Measurements from ENCODE around the gene ROCK2. TPM values are rescaled to one million over a fixed set of nuclear protein-coding genes. Genes with fewer than 3 reads are reported as not detected.
A peak's percentile ranks its signal among the peaks of the same experiment; 100 is the strongest.

Gene ROCK2
- total RNA-seq, 3 donors from 2014 or later = 67.7 to 77.8 (median 71.0) TPM

DNA sequence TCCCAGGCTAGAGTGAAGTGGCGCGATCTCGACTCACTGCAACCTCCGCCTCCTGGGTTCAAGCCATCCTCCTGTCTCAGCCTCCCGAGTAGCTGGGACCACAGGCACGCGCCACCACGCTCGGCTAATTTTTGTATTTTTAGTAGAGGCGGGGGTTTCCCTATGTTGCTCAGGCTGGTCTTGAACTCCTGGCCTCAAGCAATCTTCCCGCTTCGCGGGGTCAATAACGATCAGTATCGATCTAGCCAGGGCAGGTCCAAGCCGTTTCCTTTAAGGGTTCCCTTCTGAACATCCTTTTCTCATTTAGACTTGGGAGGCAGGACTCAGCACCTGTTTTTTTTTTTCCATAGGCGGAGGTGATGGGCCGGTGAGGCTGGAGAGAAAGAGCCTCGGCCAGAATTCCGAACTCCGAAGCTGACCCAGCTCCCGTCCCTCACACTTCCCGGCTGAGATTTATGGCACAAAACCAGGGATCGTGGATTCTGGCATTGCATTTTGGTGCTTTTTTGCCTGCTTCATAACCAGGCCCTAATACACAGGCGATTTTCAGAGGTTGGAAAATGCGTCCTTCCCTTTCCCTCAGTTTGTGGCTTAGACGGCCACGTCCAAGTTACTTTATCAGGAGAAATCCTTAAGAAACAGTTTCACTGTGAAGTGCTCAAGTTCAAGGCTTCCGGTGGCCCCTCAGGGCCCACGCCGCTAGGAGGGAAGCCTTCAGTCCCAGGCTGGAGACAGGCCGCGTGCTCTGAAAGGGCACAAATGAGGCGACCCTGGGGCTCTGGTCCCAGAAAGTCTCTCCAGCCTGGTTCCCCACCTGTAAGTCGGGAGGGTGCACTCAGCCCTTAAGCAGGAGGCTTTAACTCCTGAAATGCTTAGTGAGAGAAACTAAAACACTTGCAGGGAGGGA is 190.2 kb downstream of the ROCK2 start:
- intact Hi-C loops (cut with DNase I, micrococcal nuclease) = no loop called here
- Histone ChIP-seq H3K4me1 (ENCODE audit: low read depth) (peaks cover 9% of the 10 kb centered on the region), H3K9me3 (no peaks in the 10 kb centered on the region), H3K36me3 (ENCODE audit: low read depth) (no peaks in the 10 kb centered on the region), H3K4me3 (no peak overlapping the region)
- peak; percentile 4 for ATAC-seq
- DNase-seq = no peak
- TF ChIP-seq, protein P1, sequence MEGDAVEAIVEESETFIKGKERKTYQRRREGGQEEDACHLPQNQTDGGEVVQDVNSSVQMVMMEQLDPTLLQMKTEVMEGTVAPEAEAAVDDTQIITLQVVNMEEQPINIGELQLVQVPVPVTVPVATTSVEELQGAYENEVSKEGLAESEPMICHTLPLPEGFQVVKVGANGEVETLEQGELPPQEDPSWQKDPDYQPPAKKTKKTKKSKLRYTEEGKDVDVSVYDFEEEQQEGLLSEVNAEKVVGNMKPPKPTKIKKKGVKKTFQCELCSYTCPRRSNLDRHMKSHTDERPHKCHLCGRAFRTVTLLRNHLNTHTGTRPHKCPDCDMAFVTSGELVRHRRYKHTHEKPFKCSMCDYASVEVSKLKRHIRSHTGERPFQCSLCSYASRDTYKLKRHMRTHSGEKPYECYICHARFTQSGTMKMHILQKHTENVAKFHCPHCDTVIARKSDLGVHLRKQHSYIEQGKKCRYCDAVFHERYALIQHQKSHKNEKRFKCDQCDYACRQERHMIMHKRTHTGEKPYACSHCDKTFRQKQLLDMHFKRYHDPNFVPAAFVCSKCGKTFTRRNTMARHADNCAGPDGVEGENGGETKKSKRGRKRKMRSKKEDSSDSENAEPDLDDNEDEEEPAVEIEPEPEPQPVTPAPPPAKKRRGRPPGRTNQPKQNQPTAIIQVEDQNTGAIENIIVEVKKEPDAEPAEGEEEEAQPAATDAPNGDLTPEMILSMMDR (IDR thresholded peaks at IDR 0.05) = no peak

DNA sequence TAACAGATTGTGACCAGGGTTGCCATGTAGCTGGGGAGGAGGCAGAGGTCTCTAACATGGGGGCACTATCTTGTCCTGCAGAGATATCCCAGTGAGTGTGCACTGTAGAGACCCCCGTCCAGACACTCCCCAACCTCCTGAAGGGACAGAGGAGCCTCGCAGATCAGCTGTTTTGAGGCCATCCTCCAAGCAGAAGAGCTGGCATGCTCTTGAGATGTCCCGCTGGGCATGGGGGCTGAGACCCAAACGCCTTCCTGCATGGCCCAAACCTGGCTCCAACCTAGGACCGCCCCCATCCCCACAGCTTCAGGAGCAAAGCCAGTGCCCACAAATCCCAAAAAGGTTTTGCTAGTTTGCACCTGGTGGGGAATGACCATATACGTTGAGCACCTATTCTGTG is 191.8 kb downstream of the ROCK2 start:
- intact Hi-C loops (cut with DNase I, micrococcal nuclease) = no loop called here
- ATAC-seq (no peak), DNase-seq (no peak)
- Histone ChIP-seq H3K36me3 (ENCODE audit: low read depth) (no peaks in the 10 kb centered on the region), H3K9me3 (no peaks in the 10 kb centered on the region), H3K4me1 (ENCODE audit: low read depth) (peaks cover 9% of the 10 kb centered on the region), H3K4me3 (no peak overlapping the region)
- TF ChIP-seq, protein P1 (IDR thresholded peaks at IDR 0.05) = no peak

DNA sequence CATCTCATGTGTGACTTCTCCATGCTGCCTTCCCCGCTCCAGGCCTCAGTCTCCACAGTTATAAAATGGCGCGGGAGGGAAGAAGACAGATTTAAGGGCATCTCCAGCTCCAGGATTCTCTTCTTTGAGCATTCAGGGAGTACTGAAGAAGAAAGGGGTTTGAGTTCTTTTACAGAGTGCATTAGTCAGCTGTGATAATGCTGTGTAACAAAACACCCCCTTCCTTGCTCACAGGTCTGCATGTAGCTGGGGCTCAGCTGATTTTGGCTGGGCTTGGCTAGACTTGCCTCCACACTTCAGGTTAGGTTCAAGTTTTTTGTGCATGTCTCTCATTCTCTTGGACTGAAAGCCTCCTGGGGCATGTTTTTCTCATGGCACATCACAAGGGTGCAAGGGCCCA is 197.2 kb downstream of the ROCK2 start:
- no peak overlapping the region for H3K4me3 ChIP-seq
- no peak for ATAC-seq
- intact Hi-C loops (cut with DNase I, micrococcal nuclease) = no loop called here
- no peak for DNase-seq
- H3K36me3 ChIP-seq (ENCODE audit: low read depth) = no peaks in the 10 kb centered on the region
- TF ChIP-seq, protein P1 (IDR thresholded peaks at IDR 0.05) = no peak
- H3K9me3 ChIP-seq = no peaks in the 10 kb centered on the region
- H3K4me1 ChIP-seq (ENCODE audit: low read depth) = no peaks in the 10 kb centered on the region

DNA sequence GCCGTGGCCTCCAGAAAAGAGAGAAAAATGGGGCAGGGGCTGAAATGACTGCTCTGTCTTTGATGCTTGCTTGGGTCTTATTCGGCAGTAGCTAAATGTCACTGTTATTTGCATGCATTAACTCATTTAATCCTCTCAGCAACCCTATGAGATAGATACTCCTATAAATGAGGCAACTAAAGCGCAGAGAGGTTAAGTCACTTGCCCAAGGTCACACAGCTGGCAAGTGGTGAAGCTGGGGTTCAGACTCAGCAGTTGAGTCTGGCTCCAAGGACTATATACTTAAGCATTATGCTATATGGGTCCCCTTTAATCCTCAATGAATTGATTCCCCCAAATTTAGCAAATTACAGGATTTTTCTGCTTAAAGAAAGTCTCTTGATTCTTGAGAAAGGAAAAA is 198.4 kb downstream of the ROCK2 start:
- Histone ChIP-seq H3K9me3 (no peaks in the 10 kb centered on the region), H3K36me3 (ENCODE audit: low read depth) (no peaks in the 10 kb centered on the region), H3K4me1 (ENCODE audit: low read depth) (no peaks in the 10 kb centered on the region), H3K4me3 (no peak overlapping the region)
- no peak for DNase-seq
- ATAC-seq = no peak
- TF ChIP-seq, protein P1 (IDR thresholded peaks at IDR 0.05) = no peak
- intact Hi-C loops (cut with DNase I, micrococcal nuclease) = no loop called here

DNA sequence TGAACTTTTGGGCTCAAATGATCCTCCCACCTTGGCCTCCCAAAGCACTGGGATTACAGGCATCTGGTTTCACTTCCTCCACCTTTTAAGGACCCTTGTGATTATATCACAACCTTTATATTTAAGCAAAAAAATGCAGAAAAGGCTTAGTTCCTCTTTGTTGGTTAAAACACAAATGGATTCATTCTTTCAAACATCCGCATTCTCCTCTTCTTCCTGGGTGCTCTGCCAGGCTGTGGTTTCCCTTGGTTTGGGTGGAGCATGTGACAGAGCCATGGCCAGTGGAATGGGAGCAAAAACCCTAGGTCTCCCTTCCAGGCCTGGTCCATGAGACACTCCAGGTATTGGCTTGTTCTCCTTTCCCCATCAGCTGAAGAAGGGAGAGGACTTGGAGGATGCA is 199.1 kb downstream of the ROCK2 start:
- Histone ChIP-seq H3K9me3 (no peaks in the 10 kb centered on the region), H3K4me3 (no peak overlapping the region), H3K4me1 (ENCODE audit: low read depth) (no peaks in the 10 kb centered on the region), H3K36me3 (ENCODE audit: low read depth) (no peaks in the 10 kb centered on the region)
- ATAC-seq = no peak
- TF ChIP-seq, protein P1 (IDR thresholded peaks at IDR 0.05) = no peak
- no peak for DNase-seq
- intact Hi-C loops (cut with DNase I, micrococcal nuclease) = no loop called here
